Measurements from ENCODE around the gene QDPR. TPM values are rescaled to one million over a fixed set of nuclear protein-coding genes. Genes with fewer than 3 reads are reported as not detected.

QDPR gene
- total RNA-seq, 1 donor from 2014 or later, result 53.6 TPM

DNA sequence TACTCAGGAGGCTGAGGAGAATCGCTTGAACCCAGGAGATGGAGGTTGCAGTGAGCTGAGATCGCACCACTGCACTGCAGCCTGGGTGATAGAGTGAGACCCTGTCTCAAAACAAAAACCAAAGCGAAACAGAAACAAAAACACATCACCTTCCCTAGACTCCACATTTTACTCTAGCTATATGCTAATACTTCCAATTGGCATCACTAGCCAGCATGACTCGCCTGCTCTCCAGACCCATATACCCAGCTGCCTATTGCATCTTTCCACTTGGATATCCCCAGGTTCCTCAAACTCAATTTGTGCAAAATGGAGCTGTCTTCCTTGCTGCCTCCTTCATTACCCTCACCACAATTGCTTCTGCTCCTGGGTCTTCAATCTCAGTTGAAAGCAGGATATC is 42.7 kb upstream of the QDPR start:
- no peak for FAIRE-seq
- H3K4me1 Mint-ChIP-seq (ENCODE audit: low read depth, unreplicated experiment), result no peaks in the 10 kb centered on the region

DNA sequence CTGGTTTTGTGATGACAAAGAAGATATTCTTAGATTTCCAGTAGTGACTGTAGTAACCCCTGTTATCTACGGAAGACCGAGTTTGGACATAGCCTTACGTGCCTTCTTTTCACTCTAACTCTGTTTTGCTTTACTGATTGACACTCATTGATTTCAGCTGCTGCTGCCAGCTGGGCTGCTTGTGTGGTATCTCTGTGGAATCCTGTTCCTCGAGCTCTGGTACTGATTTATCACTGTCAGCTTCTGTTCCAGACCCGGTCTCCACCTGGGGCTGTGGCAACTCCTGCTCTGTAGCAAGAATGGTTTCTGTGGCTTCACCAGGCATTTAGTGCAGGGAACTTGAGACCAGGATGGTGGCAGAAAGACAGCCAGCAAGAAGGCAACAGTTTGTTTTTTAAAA is 40.5 kb upstream of the QDPR start:
- Histone ChIP-seq H3K9me3 (ENCODE audit: insufficient read depth, low read depth, low read length) (no peaks in the 10 kb centered on the region), H3K4me3 (ENCODE audit: insufficient read depth, low read depth, low read length) (no peak overlapping the region), H3K4me2 (ENCODE audit: low read length) (no peak overlapping the region), H3K27me3 (ENCODE audit: insufficient read depth, low read length) (peaks cover 8% of the 10 kb centered on the region), H3K27ac (ENCODE audit: low read depth, low read length) (no peak overlapping the region), H4K20me1 (ENCODE audit: insufficient read depth, low read length) (no peaks in the 10 kb centered on the region), H2AFZ (ENCODE audit: low read depth, low read length) (no peak overlapping the region), H3K36me3 (ENCODE audit: insufficient read depth, low read length) (no peaks in the 10 kb centered on the region), H3K4me1 (ENCODE audit: insufficient read depth, low read length) (no peaks in the 10 kb centered on the region), H3K9ac (ENCODE audit: low read length) (no peak overlapping the region), H3K79me2 (ENCODE audit: insufficient read depth, low read length) (no peaks in the 10 kb centered on the region)
- no peaks in the 10 kb centered on the region for H3K4me1 Mint-ChIP-seq (ENCODE audit: low read depth, unreplicated experiment)
- H3K36me3 Mint-ChIP-seq (ENCODE audit: low read depth, unreplicated experiment), result no peaks in the 10 kb centered on the region
- H3K4me3 Mint-ChIP-seq (ENCODE audit: unreplicated experiment), result no peak overlapping the region
- H3K9me3 Mint-ChIP-seq (ENCODE audit: unreplicated experiment), result no peaks in the 10 kb centered on the region
- FAIRE-seq (no peak), DNase-seq (ENCODE audit: low read depth) (no peak)
- TF ChIP-seq, protein P1, sequence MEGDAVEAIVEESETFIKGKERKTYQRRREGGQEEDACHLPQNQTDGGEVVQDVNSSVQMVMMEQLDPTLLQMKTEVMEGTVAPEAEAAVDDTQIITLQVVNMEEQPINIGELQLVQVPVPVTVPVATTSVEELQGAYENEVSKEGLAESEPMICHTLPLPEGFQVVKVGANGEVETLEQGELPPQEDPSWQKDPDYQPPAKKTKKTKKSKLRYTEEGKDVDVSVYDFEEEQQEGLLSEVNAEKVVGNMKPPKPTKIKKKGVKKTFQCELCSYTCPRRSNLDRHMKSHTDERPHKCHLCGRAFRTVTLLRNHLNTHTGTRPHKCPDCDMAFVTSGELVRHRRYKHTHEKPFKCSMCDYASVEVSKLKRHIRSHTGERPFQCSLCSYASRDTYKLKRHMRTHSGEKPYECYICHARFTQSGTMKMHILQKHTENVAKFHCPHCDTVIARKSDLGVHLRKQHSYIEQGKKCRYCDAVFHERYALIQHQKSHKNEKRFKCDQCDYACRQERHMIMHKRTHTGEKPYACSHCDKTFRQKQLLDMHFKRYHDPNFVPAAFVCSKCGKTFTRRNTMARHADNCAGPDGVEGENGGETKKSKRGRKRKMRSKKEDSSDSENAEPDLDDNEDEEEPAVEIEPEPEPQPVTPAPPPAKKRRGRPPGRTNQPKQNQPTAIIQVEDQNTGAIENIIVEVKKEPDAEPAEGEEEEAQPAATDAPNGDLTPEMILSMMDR (IDR thresholded peaks at IDR 0.05; ENCODE audit: insufficient read depth, low read depth, low read length), result no peak
- TF ChIP-seq EZH2 (IDR thresholded peaks at IDR 0.05; ENCODE audit: insufficient read depth, low read length), result no peak
- H3K27ac Mint-ChIP-seq (ENCODE audit: unreplicated experiment), result no peak overlapping the region
- H3K27me3 Mint-ChIP-seq (ENCODE audit: low read depth, unreplicated experiment), result no peaks in the 10 kb centered on the region

More for the DNA sequence above, 42.7 kb upstream of the QDPR start:
- Mint-ChIP-seq H3K36me3 (ENCODE audit: low read depth, unreplicated experiment) (no peaks in the 10 kb centered on the region), H3K4me3 (ENCODE audit: unreplicated experiment) (no peak overlapping the region), H3K9me3 (ENCODE audit: unreplicated experiment) (no peaks in the 10 kb centered on the region), H3K27ac (ENCODE audit: unreplicated experiment) (no peak overlapping the region), H3K27me3 (ENCODE audit: low read depth, unreplicated experiment) (no peaks in the 10 kb centered on the region)
- no peak for DNase-seq (ENCODE audit: low read depth)
- no peak overlapping the region for H3K4me3 ChIP-seq (ENCODE audit: insufficient read depth, low read depth, low read length)
- no peaks in the 10 kb centered on the region for H3K79me2 ChIP-seq (ENCODE audit: insufficient read depth, low read length)
- H3K27me3 ChIP-seq (ENCODE audit: insufficient read depth, low read length), result peaks cover 8% of the 10 kb centered on the region
- no peak overlapping the region for H3K27ac ChIP-seq (ENCODE audit: low read depth, low read length)
- H3K36me3 ChIP-seq (ENCODE audit: insufficient read depth, low read length), result no peaks in the 10 kb centered on the region
- no peaks in the 10 kb centered on the region for H4K20me1 ChIP-seq (ENCODE audit: insufficient read depth, low read length)
- no peak overlapping the region for H3K4me2 ChIP-seq (ENCODE audit: low read length)
- H3K9me3 ChIP-seq (ENCODE audit: insufficient read depth, low read depth, low read length), result no peaks in the 10 kb centered on the region
- no peak overlapping the region for H2AFZ ChIP-seq (ENCODE audit: low read depth, low read length)
- TF ChIP-seq, protein P1 (IDR thresholded peaks at IDR 0.05; ENCODE audit: insufficient read depth, low read depth, low read length), result no peak
- no peak for TF ChIP-seq EZH2 (IDR thresholded peaks at IDR 0.05; ENCODE audit: insufficient read depth, low read length)
- H3K4me1 ChIP-seq (ENCODE audit: insufficient read depth, low read length), result no peaks in the 10 kb centered on the region
- H3K9ac ChIP-seq (ENCODE audit: low read length), result no peak overlapping the region

DNA sequence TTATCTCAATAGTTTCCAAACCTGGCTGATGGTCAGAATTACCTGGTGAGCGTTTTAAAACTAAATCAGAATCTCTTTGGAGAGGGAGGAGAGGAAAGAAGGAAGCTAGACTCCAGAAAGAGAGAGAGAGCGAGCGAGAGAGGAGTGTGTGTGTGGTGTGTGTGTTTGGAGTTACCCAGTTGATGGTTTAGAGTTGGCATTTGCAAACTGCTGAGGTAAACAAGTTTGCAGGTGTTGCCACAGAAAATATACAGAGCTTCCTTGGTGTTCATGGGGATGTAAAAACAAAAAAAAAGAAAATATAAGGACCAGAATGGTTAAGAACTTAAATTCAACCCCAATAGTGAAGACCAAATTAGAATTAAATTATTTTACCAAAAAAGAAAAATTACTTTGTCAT is 38.7 kb upstream of the QDPR start:
- H3K36me3 Mint-ChIP-seq (ENCODE audit: low read depth, unreplicated experiment), result no peaks in the 10 kb centered on the region
- Histone ChIP-seq H3K9me3 (ENCODE audit: insufficient read depth, low read depth, low read length) (no peaks in the 10 kb centered on the region), H2AFZ (ENCODE audit: low read depth, low read length) (no peak overlapping the region), H3K27ac (ENCODE audit: low read depth, low read length) (no peak overlapping the region), H3K36me3 (ENCODE audit: insufficient read depth, low read length) (no peaks in the 10 kb centered on the region), H3K9ac (ENCODE audit: low read length) (no peak overlapping the region), H4K20me1 (ENCODE audit: insufficient read depth, low read length) (no peaks in the 10 kb centered on the region), H3K4me1 (ENCODE audit: insufficient read depth, low read length) (no peaks in the 10 kb centered on the region), H3K4me2 (ENCODE audit: low read length) (no peak overlapping the region), H3K4me3 (ENCODE audit: insufficient read depth, low read depth, low read length) (no peak overlapping the region), H3K79me2 (ENCODE audit: insufficient read depth, low read length) (no peaks in the 10 kb centered on the region), H3K27me3 (ENCODE audit: insufficient read depth, low read length) (peaks cover 8% of the 10 kb centered on the region)
- no peaks in the 10 kb centered on the region for H3K27me3 Mint-ChIP-seq (ENCODE audit: low read depth, unreplicated experiment)
- FAIRE-seq (no peak), DNase-seq (ENCODE audit: low read depth) (no peak)
- no peak overlapping the region for H3K27ac Mint-ChIP-seq (ENCODE audit: unreplicated experiment)
- no peaks in the 10 kb centered on the region for H3K4me1 Mint-ChIP-seq (ENCODE audit: low read depth, unreplicated experiment)
- no peak overlapping the region for H3K4me3 Mint-ChIP-seq (ENCODE audit: unreplicated experiment)
- no peak for TF ChIP-seq EZH2 (IDR thresholded peaks at IDR 0.05; ENCODE audit: insufficient read depth, low read length)
- TF ChIP-seq, protein P1 (IDR thresholded peaks at IDR 0.05; ENCODE audit: insufficient read depth, low read depth, low read length), result no peak
- H3K9me3 Mint-ChIP-seq (ENCODE audit: unreplicated experiment), result no peaks in the 10 kb centered on the region

Measured in astrocyte (in vitro differentiated cells and primary cell).